NCI-H187 treated with DMSO at 0.1 percent for 48 hours (cell line): ENCODE data around the gene RESF1.

Experiments
- DNase-seq: peaks from one replicate; lab custom pipeline; 2025; lab: John Stamatoyannopoulos, UW

Gene RESF1

DNA sequence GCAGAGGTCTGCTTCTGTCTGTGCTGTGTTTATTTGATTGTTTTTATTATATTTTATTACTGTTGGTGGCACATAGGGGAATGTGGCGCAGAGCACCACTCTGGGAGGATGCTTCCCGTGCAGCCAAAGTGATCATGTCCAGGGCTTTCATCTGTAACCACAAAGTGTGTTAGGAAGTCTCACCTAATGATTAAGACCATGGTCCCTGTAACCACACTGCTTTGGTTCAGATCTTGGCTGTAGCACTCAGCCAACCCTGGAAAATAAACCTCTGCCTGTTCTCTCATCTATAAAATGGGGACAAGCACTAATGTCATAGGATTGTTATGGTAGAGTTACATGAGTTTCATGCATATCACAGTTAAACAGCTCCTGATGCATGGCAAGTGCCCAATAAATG lies 1.9 kb downstream of the RESF1 start:
- DNase-seq = no peak

DNA sequence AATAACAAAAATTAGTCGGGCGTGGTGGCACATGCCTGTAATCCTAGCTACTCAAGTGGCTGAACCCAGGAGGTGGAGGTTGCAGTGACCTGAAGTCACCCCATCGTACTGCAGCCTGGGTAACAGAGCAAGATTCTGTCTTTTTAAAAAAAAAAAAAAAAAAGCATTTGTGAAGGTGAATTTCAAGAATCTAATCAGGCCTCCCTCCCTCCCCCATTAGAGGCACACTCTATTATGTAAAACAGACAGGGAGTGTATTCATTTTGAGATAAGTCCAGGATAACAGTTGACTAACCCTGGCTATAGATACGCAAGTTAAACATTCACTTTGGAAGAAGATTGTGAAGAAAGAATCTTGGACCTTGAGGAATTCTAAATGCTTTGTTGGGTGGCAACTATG lies 2.9 kb downstream of the RESF1 start:
- no peak for DNase-seq

DNA sequence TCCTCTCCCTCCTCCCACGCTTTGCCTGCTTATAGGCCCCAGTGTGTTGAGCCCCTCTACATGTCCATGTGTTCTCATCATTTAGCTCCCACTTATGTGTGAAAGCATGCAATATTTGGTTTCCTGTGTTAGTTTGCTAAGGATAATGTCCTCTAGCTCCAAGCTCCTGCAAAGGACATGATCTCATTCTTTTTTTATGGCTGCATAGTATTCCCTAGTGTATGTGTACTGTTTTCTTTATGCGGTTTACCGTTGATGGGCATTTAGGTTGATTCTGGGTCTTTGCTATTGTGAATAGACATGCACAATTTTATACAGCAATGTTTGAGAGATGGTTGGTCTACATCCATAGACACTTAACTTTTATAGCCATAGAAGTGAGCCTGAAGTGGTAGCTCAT lies 5.1 kb downstream of the RESF1 start:
- no peak for DNase-seq

DNA sequence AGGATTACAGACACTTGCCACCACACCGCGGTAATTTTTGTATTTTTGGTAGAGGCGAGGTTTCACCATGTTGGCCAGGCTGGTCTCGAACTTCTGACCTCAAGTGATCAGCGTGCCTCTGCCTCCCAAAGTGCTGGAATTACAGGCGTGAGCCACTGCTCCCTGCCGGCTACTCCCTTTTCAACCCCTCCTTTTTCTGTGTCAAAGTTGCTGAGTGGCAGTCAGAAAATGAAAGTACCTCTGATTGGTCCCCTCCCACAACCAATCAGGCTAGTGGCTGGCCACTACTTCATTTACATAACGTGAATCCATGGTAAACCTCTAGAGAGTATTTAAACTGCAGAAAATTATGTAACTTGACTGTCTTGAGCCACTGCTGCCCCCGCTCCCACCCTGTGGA lies 5.9 kb downstream of the RESF1 start:
- no peak for DNase-seq

DNA sequence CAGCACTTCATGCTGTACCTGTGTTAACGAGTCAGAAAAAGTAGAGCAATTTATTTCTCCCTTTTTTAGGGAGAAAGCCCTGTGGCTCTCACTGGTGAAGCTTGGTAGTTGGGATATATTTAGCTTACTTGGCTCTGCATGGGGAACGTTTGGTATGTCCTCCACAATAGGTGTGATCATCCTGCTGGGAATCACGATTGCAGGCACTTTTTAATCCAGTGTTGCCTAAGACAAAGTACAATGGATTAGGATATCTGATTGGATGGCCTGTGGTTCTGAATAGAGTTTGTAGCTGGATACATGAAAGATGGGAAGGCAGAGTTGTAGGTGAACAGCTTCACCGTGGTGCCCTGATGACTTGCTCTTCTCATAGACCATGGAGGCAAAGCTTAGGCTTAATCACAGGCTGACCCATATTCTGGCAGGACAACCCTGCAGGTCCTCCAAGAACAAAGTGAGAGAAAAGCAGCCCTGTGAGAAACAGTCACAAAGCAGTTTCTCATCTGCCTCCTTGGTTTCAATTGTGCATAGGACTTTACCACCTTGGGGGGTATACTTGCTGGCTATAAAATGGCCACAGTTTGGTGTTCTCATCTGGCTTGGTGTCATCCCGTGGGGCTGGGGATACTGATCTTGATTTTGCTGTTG lies 7.5 kb downstream of the RESF1 start:
- no peak for DNase-seq

DNA sequence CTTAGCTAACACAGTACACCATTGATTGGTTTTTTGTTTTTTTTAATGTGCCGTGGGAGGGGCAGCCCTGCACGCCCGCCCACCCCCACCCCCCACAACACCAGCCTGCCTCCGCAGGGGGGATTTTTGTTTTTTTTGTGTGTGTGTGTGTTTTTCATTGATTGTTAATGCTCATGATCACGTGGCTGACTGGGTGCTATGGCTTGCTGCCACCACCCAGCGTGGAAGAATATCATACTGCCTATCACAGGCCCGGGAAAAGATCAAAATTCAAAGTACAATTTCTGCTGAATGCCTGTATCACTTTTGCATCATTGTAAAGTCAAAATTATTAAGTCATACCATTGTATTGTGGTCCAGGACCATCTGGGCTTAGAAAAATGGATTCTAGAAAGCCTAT lies 8.3 kb downstream of the RESF1 start:
- no peak for DNase-seq

DNA sequence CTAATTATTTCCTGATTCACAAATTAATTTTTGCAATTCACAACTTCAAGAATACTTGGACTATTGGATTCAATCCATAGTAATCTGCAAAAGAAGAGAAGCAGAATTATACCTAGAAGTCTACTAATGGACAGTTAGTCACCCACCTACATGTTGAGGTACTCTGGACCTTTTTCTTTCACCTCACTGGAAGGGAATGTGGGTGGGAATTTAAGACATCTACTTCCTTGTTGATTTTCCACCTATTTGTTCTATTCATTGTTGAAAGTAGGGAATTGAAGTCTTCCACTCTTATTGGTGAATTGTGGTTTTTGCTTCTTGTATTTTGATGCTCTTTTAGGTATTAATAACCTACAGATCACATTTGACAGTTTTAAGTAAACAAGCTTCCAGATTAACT lies 11.0 kb downstream of the RESF1 start:
- DNase-seq = no peak

DNA sequence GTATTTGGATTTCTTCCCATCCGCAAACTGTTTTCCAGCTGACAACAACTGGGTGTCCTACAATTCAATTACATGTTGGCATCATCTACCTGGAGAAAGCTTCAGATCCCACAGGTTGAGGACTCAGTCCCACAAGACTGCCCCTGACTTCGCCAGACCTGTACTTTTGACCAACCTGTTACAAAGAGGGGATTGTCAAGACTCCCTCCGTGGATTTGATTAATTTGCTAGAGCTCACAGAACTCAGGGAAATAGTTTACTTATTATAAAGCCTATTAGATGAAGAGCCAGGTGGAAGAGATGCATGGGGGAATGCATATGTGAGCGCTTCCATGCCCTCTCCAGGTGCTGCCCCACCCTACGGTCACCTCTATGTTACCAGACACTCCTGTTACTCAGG lies 14.6 kb downstream of the RESF1 start:
- DNase-seq = no peak

DNA sequence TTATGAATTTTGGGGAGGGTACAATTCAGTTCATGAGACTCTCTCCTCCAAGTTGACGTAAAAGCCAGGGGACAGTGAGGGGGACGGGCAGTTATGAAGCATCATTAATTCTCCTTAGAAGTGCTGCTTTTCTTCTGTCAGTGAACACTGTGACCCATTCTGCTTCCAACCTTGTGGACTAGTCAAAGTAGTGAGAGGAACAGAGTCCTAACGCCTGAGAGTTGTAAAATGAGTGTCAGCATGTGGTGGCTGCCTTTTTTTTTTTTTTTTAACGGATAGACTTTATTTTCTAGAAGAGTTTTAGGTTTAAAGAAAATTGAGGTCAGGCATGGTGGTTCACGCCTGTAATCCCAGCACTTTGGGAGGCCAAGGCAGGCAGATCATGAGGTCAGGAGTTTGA lies 15.5 kb downstream of the RESF1 start:
- DNase-seq = no peak

DNA sequence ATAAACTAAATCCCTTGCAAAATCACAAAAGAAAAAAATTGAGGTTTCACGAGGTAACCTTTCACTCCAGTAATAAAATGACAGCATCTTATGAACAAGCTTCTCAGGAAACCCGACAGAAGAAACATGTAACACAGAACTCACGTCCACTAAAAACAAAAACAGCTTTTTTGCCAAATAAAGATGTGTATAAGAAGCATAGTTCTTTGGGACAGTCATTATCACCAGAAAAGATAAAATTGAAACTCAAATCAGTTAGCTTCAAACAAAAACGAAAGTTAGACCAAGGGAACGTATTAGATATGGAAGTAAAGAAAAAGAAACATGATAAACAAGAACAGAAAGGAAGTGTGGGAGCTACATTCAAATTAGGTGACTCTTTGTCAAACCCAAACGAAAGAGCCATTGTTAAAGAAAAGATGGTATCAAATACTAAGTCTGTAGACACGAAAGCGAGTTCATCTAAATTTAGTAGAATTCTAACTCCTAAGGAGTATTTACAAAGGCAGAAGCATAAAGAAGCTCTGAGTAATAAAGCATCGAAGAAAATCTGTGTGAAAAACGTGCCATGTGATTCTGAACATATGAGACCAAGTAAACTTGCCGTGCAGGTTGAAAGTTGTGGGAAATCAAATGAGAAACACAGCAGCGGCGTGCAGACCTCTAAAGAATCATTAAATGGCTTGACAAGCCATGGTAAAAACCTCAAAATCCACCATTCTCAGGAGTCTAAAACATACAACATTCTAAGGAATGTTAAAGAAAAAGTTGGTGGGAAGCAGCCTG lies 25.8 kb downstream of the RESF1 start:
- no peak for DNase-seq

DNA sequence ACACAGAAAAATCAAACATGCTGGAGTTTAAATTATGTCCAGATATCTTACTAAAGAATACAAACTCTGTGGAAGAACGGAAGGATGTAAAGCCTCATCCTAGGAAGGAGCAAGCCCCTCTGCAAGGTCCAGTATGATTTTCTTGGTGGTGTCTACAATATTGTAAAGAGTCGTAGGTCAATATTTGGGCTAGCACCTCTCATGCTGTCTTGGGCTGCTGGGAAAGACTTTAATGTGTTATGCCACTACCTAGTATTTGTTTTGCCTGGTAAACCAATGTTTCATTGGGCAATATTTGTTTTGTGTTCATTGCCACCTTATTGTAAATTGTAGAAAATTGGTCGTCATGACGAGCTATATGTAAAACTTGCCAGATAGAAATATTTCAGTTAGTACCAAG lies 26.6 kb downstream of the RESF1 start:
- no peak for DNase-seq

DNA sequence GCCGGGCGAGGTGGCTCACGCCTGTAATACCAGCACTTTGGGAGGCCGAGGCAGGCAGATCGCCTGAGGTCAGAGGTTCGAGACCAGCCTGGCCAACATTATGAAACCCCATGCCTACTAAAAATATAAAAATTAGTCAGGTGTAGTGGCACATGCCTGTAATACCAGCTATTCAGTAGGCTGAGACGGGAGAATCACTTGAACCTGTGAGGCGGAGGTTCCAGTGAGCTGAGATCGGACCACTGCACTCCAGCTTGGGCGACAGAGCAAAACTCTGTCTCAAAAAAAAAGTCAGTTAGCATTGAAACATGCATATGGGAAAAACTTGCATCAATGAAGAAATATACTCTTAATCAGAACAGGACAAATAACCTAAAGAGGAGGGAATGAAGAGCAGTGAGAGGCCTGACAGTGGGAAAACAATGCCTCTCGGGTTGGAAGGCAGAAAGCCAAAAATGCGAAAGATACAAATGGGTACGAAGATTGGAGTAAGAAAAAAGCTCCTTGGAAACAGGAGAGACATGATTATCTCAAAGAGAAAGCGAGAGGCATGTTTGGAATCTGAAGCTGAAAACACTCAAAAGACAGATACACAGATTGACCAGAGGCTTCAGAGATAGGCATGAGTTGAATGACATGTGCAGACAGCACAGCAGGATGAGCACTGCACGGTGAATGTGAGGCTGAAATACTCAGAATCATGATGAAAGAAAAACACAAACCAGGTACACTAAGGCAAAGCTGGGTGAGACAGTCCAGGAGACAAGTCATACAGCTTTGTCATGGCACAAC lies 30.6 kb downstream of the RESF1 start:
- DNase-seq = no peak

DNA sequence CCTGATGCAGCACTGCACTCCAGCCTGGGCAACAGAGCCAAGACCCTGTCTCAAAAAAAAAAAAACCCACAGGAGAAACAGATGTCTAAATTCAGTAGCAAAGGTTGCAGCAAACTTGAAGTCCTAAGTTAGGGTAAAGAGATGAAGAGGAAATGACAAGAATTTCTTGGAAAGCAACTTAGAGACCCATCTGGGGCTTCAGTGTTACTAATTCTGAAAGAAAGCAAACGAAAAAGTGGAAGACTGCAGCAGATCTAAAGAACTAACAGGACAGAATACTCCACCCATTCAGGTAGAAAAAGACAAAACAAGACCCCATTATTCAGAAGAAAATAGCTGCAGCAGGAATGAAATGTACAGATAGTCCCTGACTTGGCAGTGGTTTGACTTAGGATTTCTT lies 31.9 kb downstream of the RESF1 start:
- DNase-seq = no peak

DNA sequence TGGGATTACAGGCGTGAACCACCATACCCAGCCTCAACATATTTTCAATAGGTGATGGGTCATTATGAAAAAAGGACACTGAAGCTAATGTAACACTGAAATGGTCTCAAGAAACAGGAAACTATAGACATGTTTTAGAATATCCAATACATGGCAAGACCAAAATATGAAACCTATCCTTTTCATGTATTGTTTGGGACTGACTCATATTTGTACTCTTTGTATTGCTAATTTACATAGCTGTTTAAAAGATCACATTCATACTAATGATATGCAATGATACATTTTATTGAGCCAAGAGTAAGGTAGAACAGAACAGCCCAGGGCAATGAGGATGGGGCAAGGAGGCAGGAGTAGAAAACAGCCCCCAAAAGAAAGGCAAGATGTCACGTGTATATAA lies 32.6 kb downstream of the RESF1 start:
- no peak for DNase-seq

DNA sequence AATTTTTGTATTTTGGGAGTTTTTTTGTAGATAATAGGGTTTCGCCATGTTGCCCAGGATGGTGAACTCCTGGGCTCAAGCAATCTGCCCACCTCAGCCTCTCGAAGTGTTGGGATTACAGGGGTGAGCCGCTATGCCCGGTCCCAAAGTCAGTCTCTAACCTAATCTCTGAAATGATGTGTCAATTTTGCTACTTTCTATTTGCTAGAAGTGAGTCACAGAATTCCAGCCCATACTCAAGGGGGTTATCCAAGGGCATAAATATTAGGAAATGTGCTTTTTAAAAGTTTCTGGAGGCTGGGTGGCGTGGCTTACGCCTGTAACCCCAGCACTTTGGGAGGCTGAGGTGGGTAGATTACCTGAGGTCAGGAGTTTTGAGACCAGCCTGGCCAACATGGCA lies 40.5 kb downstream of the RESF1 start:
- no peak for DNase-seq

DNA sequence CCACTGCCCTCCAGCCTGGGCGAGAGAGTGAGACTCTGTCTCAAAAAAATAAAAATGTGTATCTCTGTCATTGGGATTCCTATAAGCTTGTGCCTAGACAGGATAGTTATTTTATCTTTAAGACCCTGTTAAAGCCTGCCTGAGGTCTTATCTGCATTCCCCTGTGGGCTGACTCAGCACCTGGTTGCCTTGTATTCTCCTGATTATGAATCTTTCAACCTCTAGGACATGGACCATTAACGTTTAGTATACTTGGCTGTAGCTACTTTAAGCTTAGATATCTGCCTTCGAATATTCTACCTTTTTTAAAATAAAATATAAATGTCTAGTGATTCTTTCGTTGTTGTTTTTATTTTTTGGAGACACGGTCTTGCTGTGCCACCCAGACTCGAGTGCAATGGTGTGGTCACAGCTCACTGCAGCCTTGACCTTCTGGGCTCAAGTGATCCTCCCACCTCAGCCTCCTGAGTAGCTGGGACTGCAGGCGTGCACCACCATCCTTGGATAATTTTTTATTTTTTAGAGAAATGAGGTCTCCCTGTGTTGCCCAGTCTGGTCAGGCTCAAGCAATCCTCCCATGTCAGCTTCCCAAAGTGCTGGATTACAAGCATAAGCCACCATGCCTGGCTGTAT lies 41.3 kb downstream of the RESF1 start:
- DNase-seq = no peak

DNA sequence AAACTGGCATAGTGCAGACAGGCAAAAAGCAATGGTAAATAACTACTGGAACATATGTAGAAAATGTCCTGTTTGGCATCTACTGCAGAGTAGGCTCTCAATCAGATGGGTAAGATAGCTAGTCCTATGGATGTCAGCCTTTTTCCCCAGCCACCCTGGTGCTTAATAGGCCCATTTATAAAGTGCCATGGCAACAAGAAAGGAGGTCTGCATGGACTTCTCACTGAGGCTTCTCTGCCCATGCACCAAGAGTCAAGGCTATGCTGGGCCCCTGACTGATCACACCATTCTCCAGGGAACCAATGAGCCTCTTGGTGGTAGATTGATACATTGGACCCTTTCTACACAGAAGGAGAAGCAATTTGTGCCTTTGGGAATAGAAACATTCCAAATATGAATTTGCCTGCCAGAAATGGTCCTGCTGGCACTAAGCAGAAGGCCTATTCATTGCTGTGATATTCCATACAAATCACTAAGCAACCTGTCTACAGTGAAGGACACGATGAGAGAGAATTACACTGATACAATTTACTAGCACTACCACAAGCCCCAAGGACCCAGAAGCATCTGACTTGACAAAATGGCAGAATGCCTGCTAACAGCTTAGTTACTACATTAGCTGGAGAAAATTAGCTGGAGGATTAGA lies 43.8 kb downstream of the RESF1 start:
- DNase-seq = no peak

DNA sequence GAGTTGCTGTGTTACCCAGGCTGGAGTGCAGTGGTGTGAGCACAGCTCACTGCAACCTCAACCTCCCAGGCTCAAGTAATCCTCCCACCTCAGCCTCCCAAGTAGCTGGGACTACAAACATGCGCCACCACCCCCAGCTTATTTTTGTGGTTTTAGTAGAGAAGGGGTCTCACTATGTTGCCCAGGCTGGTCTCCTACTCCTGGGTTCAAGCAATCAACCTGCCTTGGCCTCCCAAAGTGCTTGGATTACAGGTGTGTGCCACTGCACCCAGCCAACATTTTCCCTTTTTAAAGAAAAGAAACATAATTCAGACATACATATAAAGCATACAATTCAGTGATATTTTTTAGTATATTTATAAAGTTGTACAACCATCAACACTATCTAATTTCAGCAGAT lies 44.4 kb downstream of the RESF1 start:
- no peak for DNase-seq

DNA sequence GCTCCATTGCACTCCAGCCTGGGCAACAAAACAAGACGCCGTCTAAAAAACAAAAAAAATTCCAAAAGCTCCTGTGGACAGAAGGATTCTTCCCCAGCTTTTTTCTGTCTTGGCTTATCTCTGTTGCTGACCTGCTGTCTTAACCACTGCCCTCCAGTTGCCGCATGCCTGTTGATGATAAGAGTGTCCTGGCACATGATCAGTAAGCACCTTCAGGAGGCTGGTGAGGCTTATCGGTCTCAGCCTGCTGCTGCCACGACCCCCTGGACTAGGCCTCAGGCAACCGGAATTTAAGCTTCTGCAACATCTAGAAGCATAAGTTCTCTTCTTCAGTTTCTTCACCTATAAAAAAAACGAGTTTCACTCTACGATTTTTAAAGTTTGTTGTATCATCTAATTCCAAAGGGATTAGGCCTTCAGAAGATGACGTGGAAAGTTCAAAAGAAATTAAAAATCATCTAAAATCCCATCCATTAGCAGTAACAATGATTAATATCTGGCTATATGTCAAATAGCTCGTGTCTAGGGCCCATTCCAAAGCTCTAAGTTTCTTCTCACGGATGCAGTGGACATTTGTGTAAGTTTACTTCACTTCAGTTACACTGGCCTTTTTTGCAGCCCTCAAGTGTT lies 46.4 kb downstream of the RESF1 start:
- DNase-seq = no peak
